ENCODE results near the gene SERF1B.
"Not testable (repeated sequence)": the region's sequence is repeated elsewhere in the genome, so short reads cannot be mapped to it uniquely, and the experiment has no call there.

- not testable (repeated sequence) for TF ChIP-seq MAX (CRISPR knock-in tag; IDR thresholded peaks at IDR 0.05); ZFP36 (IDR thresholded peaks at IDR 0.05; ENCODE audit: low read depth, low read length, partially characterized antibody); ILK (tag; IDR thresholded peaks at IDR 0.05; ENCODE audit: borderline replicate concordance, low read depth); POLR2A (conservative IDR thresholded peaks at IDR 0.05); ETS1 (conservative IDR thresholded peaks at IDR 0.05; ENCODE audit: control insufficient read depth, low read depth, low read length); ZNF639 (CRISPR knock-in tag; conservative IDR thresholded peaks at IDR 0.05 in 1 of 2, IDR thresholded peaks at IDR 0.05 in 1 of 2)
Measured at GRCh38 chr5:70049790-70050142, 24.7 kb downstream of the SERF1B start.

Data from K562 (cell line).